Stomach (tissue), 4 donors: Measurements from ENCODE around the gene GDI2.

Experiments used
- EP300 ChIP-seq: sonication (generic); formaldehyde crosslinking; IDR thresholded peaks from one replicate; pipeline ENCODE4 v1.6.1; 2017; ENCODE audit warnings: antibody characterized with exemption
- POLR2A ChIP-seq, 4 donors: fragments of 450-650 bp; IDR thresholded peaks; one replicate each; pipeline ENCODE4 v1.6.1; 2016; ENCODE audit warnings: antibody characterized with exemption in 4 of 4, control low read depth in 2 of 4, mild to moderate bottlenecking in 1 of 4, moderate library complexity in 1 of 4
- POLR2AphosphoS5 ChIP-seq, 3 donors: sonication (generic); formaldehyde crosslinking; IDR thresholded peaks; one replicate each; pipeline ENCODE4 v1.6.1; 2016; ENCODE audit warnings: antibody characterized with exemption in 3 of 3
- TF ChIP-seq, protein P1 (sequence below), 7 experiments: fragments of 450-650 bp in 4 of 7; fragments of 200-600 bp in 3 of 7; sonication (generic) in 3 of 7; IDR thresholded peaks; one replicate each; pipeline ENCODE4 v1.5.1; 2016 to 2019; ENCODE audit warnings: antibody characterized with exemption in 7 of 7, control low read depth in 2 of 7, mild to moderate bottlenecking in 1 of 7

GRCh38 chr10:5761220-5761619 lies 52.0 kb downstream of the GDI2 start:
- TF ChIP-seq, protein P1, sequence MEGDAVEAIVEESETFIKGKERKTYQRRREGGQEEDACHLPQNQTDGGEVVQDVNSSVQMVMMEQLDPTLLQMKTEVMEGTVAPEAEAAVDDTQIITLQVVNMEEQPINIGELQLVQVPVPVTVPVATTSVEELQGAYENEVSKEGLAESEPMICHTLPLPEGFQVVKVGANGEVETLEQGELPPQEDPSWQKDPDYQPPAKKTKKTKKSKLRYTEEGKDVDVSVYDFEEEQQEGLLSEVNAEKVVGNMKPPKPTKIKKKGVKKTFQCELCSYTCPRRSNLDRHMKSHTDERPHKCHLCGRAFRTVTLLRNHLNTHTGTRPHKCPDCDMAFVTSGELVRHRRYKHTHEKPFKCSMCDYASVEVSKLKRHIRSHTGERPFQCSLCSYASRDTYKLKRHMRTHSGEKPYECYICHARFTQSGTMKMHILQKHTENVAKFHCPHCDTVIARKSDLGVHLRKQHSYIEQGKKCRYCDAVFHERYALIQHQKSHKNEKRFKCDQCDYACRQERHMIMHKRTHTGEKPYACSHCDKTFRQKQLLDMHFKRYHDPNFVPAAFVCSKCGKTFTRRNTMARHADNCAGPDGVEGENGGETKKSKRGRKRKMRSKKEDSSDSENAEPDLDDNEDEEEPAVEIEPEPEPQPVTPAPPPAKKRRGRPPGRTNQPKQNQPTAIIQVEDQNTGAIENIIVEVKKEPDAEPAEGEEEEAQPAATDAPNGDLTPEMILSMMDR (IDR thresholded peaks at IDR 0.05) = no peak
- TF ChIP-seq POLR2AphosphoS5 (IDR thresholded peaks at IDR 0.05) (no peak), EP300 (no peak), POLR2A (IDR thresholded peaks at IDR 0.05) (no peak)
